GM21360 (cell line): Measurements from ENCODE around the gene DISP2.

Source experiments
- ATAC-seq: cut with Tn5 transposase; IDR thresholded peaks from one replicate; pipeline ENCODE4 v1.9.1; 2021; ENCODE audit warnings: mild to moderate bottlenecking, moderate library complexity; ENCODE audit not compliant: unreplicated experiment

The DISP2 gene

DNA sequence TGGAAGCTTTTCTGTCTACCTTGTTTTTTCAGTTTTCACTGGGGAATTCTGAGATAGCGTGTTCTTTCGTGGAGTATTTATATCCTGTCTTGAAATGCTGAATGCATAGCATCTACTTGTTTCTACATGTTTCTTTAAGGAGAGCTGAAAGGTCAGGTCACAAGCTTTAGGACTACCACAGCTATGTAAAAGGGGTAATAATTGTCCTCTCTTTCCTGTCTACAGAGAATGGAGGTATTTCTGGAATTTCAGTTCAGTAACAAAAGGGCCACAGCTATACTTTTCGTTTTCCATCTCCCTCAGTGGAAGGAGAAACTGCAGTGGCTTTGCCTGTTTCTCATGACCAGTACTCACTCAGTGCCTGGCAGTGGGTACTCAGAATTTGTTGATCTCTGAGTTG lies 29.8 kb upstream of the DISP2 start:
- ATAC-seq = no peak

DNA sequence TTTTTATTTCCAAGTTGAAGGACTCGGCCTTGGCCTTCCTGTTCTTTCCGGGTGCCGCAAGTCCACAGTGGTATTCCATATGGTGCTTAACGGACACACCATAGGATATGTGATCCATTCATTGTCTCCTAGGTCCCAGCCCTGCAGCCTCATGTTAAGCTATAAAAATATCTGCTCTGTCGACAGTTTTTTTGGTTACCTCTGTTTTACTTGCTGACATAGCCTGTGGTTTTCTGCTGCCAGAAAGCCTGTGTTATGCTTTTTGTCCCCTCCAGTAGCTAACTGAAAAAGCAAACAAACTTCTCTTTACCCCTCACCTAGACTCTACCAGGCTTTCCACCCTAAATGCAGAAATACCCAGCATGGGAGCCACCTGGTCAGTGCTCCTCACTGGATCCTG lies 29.3 kb upstream of the DISP2 start:
- no peak for ATAC-seq

DNA sequence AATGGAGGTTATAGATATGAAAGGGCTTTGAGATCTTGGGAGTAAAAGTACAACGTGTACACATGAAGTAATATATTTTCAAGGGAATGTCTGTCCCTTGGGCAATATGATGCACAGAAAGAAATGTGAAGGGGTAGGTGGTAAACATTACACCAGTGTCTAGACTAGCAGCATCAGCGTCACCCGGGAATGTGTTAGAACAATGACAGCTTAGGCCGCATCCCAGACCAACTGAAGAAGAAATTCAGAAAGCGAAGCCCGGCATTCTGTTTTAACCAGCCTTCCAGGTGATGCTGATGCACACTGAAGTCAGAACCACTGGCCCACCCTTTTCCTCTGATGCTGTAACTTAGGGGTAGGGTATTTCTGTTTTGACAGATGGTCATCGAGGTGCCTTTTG lies 28.2 kb upstream of the DISP2 start:
- no peak for ATAC-seq

DNA sequence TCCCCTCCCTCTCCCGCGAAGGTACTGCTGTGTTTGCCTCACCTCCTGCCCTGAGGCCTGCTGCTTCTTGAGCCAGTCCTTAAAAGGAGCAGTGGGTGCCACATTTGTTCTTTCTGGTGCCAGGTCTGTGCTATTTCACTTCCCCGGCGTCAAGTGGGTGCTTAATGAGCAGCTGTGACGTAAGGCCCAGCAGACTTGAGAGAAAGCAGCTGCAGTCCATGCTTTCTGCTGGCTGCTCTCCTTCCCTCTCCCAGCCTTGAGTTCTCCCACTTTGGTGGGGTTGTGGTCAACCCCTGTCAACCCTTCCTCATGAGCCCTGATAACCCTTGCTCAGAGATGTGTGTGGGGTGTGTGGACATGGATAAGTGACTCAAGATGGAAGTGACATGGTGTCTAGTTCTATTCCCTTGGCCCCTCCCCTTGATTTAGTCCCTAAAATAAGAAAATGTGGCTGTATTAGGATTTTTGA lies 27.6 kb upstream of the DISP2 start:
- no peak for ATAC-seq

DNA sequence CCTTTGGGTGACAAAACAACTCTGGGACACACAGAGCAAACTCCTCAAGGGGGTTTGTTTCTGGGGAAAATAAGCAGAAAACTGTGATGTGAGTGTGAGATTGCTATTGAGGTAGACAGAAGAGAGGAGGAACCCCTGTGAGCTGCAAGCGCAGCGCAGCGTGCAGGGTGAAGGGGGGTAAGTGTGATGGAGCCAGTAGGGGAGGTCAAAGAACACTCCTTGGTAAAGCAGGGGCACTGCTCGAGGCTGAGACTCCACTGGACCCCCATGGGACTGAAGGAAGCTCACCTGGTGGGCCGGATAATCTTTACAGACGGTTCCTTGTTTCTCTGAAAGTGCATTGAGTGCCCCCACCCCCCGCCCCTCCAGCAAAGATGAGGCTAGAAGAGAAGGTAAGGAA lies 27.0 kb upstream of the DISP2 start:
- no peak for ATAC-seq

DNA sequence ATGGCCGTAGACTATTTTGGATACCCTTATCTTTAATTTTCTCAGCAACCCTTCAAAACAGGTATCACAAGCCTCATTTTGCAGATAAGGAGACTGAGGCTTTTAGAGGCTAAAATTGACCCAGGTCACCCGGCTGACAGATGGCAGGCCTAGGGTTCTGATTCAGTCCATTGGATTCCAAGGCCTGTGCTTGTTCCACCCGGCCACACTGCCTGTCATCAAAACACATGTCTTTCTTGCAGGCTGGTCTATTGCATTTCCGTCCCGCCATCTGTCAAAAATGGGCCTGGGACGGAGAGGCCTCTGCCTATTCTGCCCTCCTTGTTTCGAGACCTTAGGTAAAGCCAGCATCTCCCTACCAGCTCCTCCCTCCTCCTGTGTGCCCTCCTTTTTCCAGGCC lies 26.4 kb upstream of the DISP2 start:
- no peak for ATAC-seq

DNA sequence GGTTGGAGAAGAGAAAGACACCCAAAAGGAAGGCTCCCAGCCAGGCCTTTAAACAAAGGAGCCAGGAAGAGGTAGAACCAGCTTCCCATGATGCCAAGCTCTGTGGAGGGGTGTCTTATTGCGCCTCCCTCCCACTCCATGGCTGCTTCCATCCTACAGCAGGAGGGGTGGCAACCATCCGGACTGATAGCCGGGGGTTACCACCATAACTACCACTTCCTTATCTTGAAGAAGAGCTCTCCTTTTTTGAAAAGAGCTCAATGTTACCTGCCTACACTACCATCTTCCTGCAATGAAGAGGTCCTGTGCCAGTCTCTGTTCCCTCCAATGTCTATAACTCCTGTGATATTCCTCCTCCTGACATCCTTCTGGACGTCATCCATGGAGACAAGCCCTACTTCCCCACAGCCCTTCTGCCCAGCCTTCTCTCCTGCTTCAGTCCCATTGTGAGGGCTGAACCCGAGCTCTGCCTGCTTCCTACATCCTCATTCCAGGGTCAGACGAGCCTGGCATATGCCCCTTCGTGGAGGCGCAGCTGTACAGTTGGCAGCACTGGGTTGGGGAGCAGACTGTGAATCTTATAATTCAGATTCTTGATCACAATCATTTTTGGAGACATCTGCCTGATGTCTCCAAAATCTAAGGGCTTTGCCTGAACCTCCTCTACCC lies 25.8 kb upstream of the DISP2 start:
- ATAC-seq = no peak

DNA sequence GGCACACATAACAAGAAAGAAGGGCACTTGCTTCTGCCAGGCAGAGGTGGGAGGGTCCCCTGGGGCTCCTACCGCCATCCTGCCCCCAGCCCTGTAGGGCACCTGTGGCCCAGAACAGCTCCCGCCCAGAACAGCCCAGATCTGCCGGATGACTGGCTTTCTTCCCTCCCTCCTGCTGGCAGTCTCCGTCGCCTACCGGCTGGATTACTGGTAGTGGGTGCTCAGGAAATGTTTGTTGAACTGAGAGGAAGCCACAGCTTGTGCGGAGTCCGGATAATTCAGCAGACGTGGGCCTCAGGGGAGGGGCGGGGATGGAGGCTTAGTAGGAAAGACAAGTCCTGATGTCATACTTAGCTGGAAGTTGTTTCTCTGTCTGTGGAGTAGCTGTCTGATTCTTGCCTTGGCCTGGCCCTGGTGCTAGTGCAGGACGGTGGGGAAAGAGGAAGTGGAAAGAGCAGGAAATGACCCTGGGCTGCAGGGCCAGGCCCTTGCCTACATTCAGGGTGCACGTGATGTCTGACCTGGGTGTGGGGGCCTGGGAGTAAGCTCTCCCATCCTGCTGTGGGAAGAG lies 24.0 kb upstream of the DISP2 start:
- ATAC-seq = no peak

DNA sequence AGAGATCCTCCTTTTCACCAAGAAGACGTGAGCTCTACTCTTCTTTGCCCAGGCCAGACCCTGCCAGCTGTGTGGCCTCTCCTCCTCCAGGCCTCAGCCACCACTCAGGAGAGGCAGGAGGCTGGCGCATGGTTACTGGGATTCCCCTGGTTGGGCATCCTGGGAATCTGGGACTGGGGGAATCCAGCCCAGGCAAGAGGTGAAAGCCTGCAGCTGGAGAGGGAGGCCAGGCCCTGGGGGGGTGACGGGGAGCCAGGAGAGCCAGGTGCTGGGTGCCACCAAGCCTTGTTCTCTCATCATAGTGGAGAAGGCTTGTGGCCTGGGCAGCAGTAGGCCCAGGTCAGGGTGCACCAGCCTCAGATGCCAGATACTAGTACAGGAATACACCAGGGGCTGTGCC lies 23.5 kb upstream of the DISP2 start:
- no peak for ATAC-seq

DNA sequence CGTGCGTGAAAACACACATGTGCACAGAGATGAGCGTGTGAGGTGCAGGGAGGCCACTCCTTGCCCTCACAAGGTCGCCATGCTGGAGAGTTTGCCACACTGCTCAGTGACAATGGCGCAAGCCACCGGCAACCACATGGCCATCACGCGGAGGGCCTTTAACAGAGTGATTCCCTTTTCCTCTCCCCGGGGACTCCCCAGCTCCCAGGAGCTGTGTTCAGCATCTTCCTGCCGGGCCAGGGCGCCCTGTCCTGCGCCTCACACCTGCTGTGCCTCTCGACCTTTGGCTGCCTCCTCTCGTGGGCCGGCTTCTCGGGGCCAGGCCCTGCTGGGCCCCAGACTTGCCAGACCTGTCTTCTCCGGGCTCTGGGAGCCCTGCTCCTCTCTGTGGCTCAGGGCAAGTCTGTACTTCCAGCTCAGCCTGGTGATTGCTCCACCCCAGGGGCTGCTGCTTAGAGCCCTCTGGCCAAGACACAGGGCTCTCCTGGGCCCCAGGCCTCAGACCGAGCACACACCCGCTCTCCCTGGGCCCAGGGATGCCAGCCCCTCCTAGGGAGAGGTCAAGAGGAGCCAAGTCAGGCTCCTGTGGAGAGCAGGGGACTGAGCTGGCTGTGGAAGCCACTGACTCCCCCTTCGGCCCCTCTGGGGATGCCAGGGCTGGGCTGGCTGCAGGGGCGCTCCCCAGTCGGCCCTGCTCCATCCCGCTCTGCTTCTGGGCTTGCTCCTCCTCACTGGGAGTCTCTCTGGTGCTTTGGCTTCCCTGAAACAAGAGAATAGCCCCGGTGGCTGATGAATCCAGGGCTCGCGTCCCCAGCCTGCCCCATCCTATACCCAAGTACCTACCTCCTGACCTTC lies 22.9 kb upstream of the DISP2 start:
- no peak for ATAC-seq

DNA sequence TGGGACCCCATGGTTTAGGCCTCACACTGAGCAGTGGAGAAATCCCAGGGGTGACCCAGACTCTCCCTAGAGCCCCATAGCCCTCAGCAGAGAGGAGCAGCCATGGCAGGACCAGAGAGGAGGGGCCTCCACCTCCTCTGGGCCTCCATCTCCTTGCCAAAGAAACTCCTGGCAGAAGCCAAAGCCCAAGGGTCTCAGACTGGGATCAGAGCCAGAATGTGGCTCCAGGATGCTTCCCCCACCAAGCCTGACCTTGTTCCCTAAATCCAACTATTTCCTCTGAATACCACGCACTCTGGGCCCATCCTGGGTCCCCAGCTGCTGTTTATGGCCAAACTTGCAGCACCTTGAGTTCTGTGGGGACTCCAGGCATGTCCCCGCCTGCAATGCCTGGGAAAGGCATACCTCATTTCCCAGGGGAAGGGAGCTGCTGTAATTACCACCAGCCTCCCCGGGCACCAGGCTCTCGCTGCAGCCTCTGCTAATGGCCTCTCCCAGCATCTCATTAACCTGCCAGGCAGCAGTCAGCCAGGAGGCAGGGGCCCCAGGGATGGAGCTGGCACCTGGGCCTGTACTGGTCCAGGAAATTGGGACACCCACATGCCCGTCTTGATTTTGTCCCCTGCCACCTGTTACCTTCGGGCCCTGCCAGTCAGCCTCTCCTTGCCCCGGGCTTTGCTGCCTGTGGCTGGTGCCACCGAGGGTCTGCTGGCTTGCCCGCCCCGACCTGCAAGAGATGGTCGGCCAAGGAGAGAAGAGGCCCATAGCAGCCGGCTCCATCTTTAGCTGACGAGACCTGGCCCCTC lies 21.9 kb upstream of the DISP2 start:
- ATAC-seq = no peak

DNA sequence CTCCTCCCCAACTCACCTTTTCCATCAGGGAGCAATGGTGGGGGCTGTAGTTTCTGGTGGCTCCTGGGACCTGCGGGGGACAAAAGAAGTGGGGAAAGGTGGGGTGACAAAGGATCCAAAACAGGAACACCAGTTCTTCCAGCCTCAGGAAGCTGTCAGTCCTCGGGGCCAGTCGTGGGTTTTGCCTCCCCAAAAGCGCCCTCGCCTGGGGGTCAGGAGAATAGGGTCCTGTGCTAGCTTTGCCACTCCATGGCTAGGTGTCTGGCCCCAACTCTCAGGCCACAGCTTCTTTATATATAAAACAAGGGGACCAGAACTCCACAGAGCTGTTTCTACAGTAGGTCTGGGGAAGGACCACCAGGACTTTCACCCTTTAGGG lies 21.3 kb upstream of the DISP2 start:
- no peak for ATAC-seq

DNA sequence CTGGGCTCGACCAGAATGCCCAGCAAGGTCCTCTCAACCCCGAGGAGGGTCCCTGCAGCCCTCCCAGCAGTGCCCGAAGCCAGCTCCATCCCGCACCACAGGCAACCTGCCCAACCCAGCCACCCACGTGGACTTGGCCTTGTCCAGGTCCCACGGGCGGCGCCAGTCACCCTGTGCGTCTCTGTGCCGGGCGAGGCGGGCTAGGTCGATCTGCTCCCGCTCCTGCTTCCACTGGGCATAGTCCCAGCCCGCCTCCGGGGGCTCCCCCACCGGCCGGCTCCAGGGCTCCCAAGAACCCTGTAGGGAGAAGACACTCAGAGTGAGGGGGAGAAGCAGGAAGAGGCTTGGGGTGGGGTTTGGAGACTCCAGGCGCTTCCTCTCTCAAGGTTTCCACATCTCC lies 20.4 kb upstream of the DISP2 start:
- no peak for ATAC-seq

DNA sequence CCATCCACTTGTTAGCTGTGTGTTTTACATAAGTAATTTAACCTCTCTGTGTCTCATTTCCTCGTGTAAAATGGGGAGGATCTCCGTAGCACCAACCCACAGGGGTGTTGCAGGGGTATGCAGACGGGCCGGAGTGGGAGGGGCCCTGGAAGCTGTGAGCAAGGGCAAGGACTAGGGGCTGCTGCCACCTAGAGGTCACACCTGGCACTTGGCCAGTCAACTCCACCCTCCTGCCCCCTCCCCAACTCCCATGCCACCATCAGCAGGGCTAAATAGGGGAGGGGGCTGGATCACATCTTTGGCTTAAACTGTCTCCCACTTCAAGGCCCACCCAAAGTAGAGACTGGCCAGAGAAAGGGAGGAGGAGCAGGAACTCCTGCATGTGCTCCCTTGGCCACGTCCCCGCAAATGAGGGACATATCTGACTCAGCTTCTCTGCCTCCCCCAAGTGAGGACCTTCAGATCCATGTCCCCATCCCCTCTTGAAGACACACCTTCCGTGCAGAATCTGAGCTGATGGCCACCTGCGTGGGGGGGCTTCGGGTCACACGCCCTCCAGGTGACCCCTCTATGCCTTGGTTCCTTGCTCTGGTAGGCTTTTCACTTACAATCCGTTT lies 19.9 kb upstream of the DISP2 start:
- no peak for ATAC-seq

DNA sequence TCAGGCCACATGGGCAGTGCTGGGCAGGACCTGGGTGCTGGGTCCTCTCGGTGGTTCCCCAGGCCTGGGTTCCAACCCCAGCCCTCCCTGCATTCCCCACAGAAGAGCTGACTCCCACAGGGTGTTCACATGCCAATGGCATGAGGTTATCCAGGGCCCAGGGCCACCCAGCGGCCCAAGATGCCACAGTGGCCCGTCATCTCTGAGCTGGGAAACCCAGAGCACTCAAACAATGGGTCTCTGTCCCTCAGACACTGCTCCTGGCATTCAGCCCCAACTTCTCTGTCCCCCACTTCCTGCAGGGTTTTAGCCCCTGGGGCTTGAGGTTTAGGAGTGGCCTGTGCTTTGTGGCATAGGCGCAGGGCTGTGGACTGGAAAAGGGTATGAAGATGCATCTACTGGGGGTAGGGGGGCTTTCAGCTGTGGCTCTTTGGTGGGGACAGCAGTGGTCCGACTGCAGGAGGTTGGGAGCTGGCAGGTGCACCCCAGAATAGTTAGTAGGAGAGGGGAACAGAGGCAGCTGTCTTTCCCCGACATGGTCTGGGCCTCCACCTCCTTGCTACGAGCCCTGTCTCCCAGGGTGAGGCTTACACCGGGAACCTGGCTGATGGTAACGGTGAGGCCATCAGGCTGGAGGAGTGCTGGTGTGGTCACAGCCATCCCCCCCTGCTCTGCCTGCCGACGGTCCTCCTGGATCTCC lies 18.9 kb upstream of the DISP2 start:
- ATAC-seq = no peak

DNA sequence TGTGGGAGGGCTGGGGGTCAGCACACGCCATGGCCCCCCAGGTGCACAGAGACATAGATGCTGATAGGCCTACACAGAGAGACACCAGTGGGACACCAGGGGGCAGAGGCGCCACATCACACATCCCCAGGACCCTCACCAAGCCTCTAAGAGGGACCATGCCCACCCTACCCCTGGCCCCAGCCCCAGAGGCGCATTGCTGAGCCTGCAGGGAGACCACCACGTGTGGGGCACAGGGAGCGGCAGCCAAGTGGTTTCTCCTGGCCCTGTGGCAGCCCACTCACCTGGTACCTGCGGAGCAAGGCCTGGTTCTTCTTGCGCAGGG lies 18.4 kb upstream of the DISP2 start:
- no peak for ATAC-seq

DNA sequence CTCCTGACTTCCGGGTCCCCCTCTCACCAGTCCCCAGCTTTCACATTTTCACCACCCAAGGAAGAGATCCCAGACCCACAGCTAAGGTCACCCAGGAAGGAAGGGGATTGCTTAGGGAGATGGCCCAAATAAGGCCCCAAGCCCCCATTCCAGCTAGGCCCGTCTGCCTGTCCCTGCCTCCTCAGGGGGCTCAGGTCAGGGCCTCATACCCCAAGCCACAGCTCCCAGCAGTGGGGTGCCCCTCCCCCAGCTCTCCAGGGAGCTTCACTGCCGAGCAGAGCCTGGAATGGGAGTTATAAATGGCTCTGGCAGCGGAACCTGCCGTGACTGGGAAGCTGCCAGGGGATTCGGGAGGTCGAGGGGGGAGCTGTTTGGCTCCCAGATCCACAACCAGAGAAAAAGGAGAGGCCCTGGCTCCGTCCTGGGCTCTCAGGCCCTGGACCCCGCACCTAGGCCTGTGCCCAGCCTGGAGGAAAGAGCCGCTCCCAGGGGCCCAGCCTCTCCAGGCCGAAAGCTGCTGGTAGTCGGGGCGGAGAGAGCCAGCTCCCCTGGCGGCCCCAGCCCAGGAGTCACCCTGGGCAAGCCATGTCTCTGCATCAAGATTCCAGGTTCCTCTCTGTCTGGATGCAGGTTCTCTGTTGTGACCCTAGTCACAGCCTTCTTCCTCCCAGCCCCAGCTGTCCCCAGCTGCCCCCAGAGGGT lies 17.8 kb upstream of the DISP2 start:
- no peak for ATAC-seq

DNA sequence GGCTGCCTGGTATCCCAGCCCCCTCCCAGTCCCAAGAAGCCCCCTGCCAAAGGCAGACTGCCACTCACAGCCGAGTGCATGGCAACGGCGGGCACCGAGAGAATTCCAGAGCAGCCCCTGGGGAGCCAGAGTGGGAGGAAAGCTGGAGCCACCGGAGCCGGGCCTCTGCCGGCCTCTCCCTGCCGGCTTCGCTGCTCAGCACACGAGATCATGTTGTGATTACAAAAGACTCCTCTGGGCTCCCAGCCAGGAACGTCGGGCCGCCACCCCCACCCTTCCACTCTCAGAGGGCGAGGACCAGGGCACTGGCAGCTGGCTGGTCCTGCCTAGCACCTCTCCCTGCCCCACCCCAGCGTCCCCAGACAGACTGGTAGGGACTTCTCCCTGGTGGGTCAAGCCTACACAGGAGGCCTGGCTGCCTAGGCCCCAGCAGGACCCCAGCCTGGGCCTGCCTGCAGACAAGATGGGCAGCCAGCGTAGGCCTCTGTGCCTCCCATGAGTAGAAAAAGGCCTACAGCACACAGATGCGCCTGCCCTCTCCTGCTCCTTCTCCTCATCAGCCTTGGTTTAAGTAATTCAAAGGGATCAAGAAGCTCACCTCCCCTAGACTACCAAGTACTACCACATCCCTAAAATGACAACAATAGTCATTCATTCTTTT lies 17.1 kb upstream of the DISP2 start, which contains the start of gene CCDC9B:
CCDC9B (minus strand) TSS at position 200 of the 661 bp plus-strand sequence; CDS start at position 80, 120 bp downstream.
- ATAC-seq = no peak
